GM23248 (cell line): ENCODE data around the gene SERPINA5.

Experiments
- EZH2 ChIP-seq: fragments of 200-600 bp; sonication (generic); IDR thresholded peaks from 2 replicates; pipeline ENCODE4 v1.6.1; 2018; ENCODE audit warnings: antibody characterized with exemption, mild to moderate bottlenecking; ENCODE audit not compliant: insufficient read depth, poor library complexity, severe bottlenecking
- EZH2phosphoT487 ChIP-seq: fragments of 200-600 bp; sonication (generic); IDR thresholded peaks from 2 replicates; pipeline ENCODE4 v1.6.1; 2018; ENCODE audit warnings: antibody characterized with exemption, moderate library complexity, mild to moderate bottlenecking, low read depth; ENCODE audit not compliant: insufficient read depth

DNA sequence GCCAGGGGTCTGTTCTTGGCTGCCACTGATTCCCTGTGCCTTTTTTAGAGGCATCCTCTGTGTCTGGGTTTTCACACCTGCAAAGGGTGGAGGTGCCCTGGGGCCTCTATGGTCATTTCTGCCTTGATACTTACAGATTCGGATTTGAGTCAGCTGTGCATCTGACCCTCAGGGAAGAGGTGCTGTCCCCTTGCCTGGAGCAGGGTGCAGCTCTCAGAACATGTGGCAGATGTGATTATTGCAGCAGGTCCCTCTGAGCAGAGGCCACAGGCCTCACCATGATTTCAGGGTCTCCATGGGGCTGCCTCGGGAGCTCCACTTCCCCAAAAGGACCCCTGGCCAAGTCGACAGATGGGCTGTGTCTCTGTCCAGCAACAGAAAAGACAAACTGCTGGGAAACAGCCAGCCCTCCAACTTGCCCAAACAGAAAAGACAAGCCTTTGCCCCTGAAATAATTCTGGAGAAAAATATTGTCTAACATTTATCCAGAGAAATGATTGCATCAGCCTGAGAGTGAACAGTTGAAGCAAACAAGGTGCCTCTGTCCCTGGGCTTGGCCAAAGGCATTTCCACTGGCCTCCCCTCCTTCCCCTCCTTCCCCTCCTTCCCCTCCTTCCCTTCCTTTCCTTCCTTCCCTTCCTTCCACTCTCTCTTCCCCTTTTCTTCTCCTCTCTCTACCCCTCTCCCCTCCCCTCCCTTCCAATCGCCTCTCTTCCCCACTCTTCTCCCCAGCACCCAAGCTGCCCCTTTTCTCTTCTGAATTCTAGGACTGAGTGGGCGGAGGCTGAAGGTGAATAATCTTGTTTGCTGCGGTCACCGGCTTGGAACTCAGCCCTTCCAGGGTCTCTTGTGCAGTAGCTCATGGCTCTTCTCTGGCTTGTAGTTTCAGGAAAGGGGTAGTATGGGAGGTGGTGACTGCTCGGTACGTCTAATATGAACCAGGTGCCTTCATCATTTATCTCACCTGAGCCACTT is 31.6 kb downstream of the SERPINA5 start:
- TF ChIP-seq EZH2, result no peak
- TF ChIP-seq EZH2phosphoT487, result no peak
